Lung microvascular endothelial cell (primary cell): ENCODE measurements around the gene ITGAE. TPM values are rescaled to one million over a fixed set of nuclear protein-coding genes. Genes with fewer than 3 reads are reported as not detected.

Experiments
- DNase-seq, 2 donors: peaks; one replicate each; pipeline versions ENCODE4 v3.0.0 to v3.0.0-alpha.2; 2010; ENCODE audit warnings: low read depth in 2 of 2
- total RNA-seq: library from RNA; depleted of rRNA; stranded (reverse); fragments of >200 nt; gene quantifications from 2 replicates; pipeline ENCODE4 v1.2.1, GENCODE V29; 2014

Gene ITGAE
- total RNA-seq, 1 donor from 2014 or later: 12.3 TPM

- DNase-seq: peak; percentile 98 to 99
Measured at GRCh38 chr17:3668279-3669084, 132.5 kb downstream of the ITGAE start, which contains the start of the genes EMC6 and TAX1BP3. Gene EMC6 (plus strand): TSS chr17:3668812. CDS start chr17:3669147, 335 bp downstream. Gene TAX1BP3 (minus strand): TSS chr17:3668578. CDS start chr17:3668526, 52 bp downstream.

GRCh38 chr17:3667366-3668278 lies 133.4 kb downstream of the ITGAE start:
- peak; percentile 92 for DNase-seq

DNA sequence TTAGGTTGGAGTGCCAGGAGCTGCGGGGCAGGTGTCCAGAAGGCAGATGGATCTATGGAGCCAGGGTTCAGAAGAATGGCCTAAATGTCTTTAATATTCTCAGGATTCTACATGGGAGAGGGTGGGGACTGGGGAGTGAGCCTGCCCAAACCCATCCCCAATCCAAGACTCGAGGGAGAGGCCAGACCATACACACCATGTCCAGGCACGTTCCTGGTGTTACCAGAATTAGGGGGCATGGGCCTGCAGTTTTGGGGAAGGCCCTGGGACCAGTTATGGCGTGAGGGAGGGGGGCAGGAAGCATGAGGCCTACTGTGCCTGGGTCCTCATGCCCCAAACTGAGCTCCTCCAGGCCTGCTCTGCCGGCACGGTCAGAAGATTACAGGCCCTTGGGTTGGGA lies 134.5 kb downstream of the ITGAE start:
- DNase-seq: no peak

- DNase-seq: no peak
Measured at GRCh38 chr17:3665834-3666233, 135.2 kb downstream of the ITGAE start.

Other genes starting within 250 kb of the ITGAE start
- gene TRPV3, start 243.4 kb downstream of the ITGAE start, total RNA-seq: under 0.01 TPM in 1 of 2 replicates, not detected in the other
- 0.44 and 0.79 TPM in 2 replicates for gene TRPV1, start 191.8 kb downstream of the ITGAE start, total RNA-seq
- 12.0 and 15.7 TPM in 2 replicates for gene SHPK, start 164.9 kb downstream of the ITGAE start, total RNA-seq
- gene CTNS, start 164.4 kb downstream of the ITGAE start, total RNA-seq: 13.3 and 23.4 TPM in 2 replicates
- gene TAX1BP3, start 132.6 kb downstream of the ITGAE start, total RNA-seq: 176 and 204 TPM in 2 replicates
- gene EMC6, start 132.4 kb downstream of the ITGAE start, total RNA-seq: 13.9 and 18.3 TPM in 2 replicates
- 0.20 and 0.44 TPM in 2 replicates for gene P2RX5, start 105.0 kb downstream of the ITGAE start, total RNA-seq
- 1.6 and 3.3 TPM in 2 replicates for gene HASPIN, start 77.3 kb downstream of the ITGAE start, total RNA-seq
- 10.5 and 11.5 TPM in 2 replicates for gene NCBP3, start 45.1 kb upstream of the ITGAE start, total RNA-seq
- gene CAMKK1, start 91.9 kb upstream of the ITGAE start, total RNA-seq: 0.65 and 0.79 TPM in 2 replicates
- not detected in 2 replicates for gene P2RX1, start 115.3 kb upstream of the ITGAE start, total RNA-seq
- under 0.01 TPM in 2 replicates for gene ATP2A3, start 163.2 kb upstream of the ITGAE start, total RNA-seq